K562 (cell line): ENCODE results near the gene YPEL4. TPM values are rescaled to one million over a fixed set of nuclear protein-coding genes. Genes with fewer than 3 reads are reported as not detected.
A peak's percentile ranks its signal among the peaks of the same experiment; 100 is the strongest.

Experiments used
- ATF2 ChIP-seq: sonication (generic); formaldehyde crosslinking; IDR thresholded peaks from 2 replicates; pipeline ENCODE4 v1.8.1; 2022; ENCODE audit warnings: missing genetic modification reagents
- BMI1 ChIP-seq: fragments of 150-350 bp; IDR thresholded peaks from 2 replicates; pipeline ENCODE4 v1.6.1; 2014; ENCODE audit warnings: low read length
- BRF2 ChIP-seq: IDR thresholded peaks from 3 replicates; pipeline ENCODE4 v1.6.1; 2011; ENCODE audit warnings: borderline replicate concordance, mild to moderate bottlenecking; ENCODE audit not compliant: insufficient read length, insufficient read depth
- CBX8 ChIP-seq: fragments of 200-600 bp; sonication (generic); IDR thresholded peaks from 2 replicates; pipeline ENCODE4 v1.6.1; 2012; ENCODE audit warnings: borderline replicate concordance, mixed run types, low read depth, mild to moderate bottlenecking, moderate library complexity, mixed read lengths, low read length, control low read depth, inconsistent platforms; ENCODE audit not compliant: poor library complexity, severe bottlenecking; ENCODE audit errors: extremely low read depth
- PPARD ChIP-seq: fragments of 250-450 bp; sonication (Bioruptor Pico); IDR thresholded peaks from 2 replicates; pipeline ENCODE4 v1.8.0; 2022; ENCODE audit warnings: inconsistent platforms, mild to moderate bottlenecking, moderate library complexity
- PYGO2 ChIP-seq: fragments of 450-650 bp; IDR thresholded peaks from 2 replicates; pipeline ENCODE4 v1.6.1; 2016; ENCODE audit warnings: mild to moderate bottlenecking, missing genetic modification characterization, moderate library complexity, missing compliant biosample characterization
- RERE ChIP-seq: sonication (generic); formaldehyde crosslinking; IDR thresholded peaks from 2 replicates; pipeline ENCODE4 v1.8.0; 2023; ENCODE audit warnings: missing genetic modification reagents, mild to moderate bottlenecking, borderline replicate concordance
- SMAD3 ChIP-seq: fragments of 450-650 bp; formaldehyde crosslinking; conservative IDR thresholded peaks from 2 replicates; pipeline ENCODE4 v1.4.0; 2020; ENCODE audit warnings: mild to moderate bottlenecking
- ZBTB8A ChIP-seq: fragments of 450-650 bp; IDR thresholded peaks from 2 replicates; pipeline ENCODE4 v1.6.1; 2018; ENCODE audit warnings: mild to moderate bottlenecking, moderate library complexity; ENCODE audit not compliant: partially characterized antibody
- ZNF280B ChIP-seq: fragments of 250-450 bp; sonication (Bioruptor Pico); IDR thresholded peaks from 2 replicates; pipeline ENCODE4 v1.5.1; 2021; ENCODE audit warnings: mild to moderate bottlenecking
- ZNF75A ChIP-seq: fragments of 450-650 bp; formaldehyde crosslinking; IDR thresholded peaks from 2 replicates; pipeline ENCODE4 v1.4.0; 2020; ENCODE audit warnings: mild to moderate bottlenecking
- polyA plus RNA-seq, 8 experiments: library from polyadenylated mRNA; depleted of rRNA in 4 of 8; stranded (reverse) in 5 of 8; unstranded in 3 of 8; fragments of >200 nt; fragmentation: Nextera tagmentation in 2 of 8; fragmentation: Illumina TruSeq in 1 of 8; extraction: Ambion mirVana in 2 of 8; extraction: Trizol in 1 of 8; gene quantifications; 2 replicates each; pipeline versions ENCODE4 v1.2.1 to v1.2.3, GENCODE V29; 2011 to 2014; ENCODE audit warnings: inconsistent platforms in 1 of 8, missing spikeins in 1 of 8
- total RNA-seq, 7 experiments: library from RNA; depleted of rRNA in 6 of 7; stranded (reverse); fragments of >200 nt in 6 of 7; fragmentation: Illumina TruSeq in 2 of 7; extraction: Trizol in 2 of 7; gene quantifications; 2 replicates each; pipeline versions ENCODE4 v1.2.1 to v1.2.3, GENCODE V29; 2011 to 2021; ENCODE audit warnings: low replicate concordance in 1 of 7
- TF ChIP-seq, protein P1 (sequence below): sonication (generic); formaldehyde crosslinking; IDR thresholded peaks from 2 replicates; pipeline ENCODE4 v1.5.0; 2020; ENCODE audit warnings: missing genetic modification reagents
- TF ChIP-seq, protein P2 (sequence below): IDR thresholded peaks from 2 replicates; pipeline ENCODE4 v1.6.1; 2011; ENCODE audit warnings: borderline replicate concordance, low read depth, mild to moderate bottlenecking, moderate library complexity, low read length; ENCODE audit not compliant: insufficient read depth, poor library complexity, severe bottlenecking

Gene YPEL4
- total and polyA plus RNA-seq, 9 of the 15 experiments (the other 6 are each of a cell fraction or from before 2014, with no cell fraction given) = 0.07 to 1.4 (median 0.40) TPM; not detected in 2

DNA sequence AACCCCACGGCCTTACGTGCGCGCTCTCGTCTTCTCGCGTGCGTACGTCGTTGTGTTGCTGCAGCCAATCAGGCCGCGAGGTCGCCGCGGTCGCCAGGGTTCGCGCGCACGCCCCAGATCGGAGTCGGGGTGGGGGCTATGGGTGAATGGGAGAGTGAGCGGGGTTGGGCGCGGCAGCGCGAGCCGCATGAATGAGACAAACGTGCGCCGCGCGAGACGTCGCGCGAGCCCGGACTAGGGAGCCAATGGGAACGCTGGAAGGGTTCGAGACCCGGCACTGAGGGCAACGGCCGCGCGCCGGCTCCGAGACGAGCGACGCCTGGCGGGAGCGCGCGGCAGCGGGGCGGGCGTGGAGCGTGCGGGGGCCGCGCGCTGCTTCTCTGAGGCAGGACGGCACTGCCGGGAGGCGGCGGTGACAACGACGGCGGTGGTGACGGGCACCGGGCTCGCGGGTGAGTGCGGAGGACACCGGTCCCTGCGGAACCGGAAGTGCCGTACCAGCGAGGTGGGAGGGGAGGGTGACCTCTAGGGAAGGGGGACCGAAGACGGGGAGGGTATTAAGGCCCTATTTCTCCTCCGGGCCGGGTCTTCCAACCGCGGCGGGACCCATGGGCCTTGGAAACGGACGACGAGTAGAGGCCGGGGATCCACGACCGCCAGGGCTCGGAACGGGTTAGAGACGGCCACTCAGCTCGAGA, 18.2 kb upstream of the YPEL4 start, which contains the start of gene ZDHHC5 (continued):
- TF ChIP-seq ZNF280B (CRISPR knock-in tag) = no peak
- no peak for TF ChIP-seq PYGO2
- TF ChIP-seq, protein P1, sequence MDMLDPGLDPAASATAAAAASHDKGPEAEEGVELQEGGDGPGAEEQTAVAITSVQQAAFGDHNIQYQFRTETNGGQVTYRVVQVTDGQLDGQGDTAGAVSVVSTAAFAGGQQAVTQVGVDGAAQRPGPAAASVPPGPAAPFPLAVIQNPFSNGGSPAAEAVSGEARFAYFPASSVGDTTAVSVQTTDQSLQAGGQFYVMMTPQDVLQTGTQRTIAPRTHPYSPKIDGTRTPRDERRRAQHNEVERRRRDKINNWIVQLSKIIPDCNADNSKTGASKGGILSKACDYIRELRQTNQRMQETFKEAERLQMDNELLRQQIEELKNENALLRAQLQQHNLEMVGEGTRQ = no peak
- TF ChIP-seq PPARD (CRISPR knock-in tag) = no peak
- no peak for TF ChIP-seq BRF2
- TF ChIP-seq CBX8 = no peak
- no peak for TF ChIP-seq RERE (CRISPR knock-in tag)
- no peak for TF ChIP-seq ZNF75A (CRISPR knock-in tag)
- TF ChIP-seq, protein P2, sequence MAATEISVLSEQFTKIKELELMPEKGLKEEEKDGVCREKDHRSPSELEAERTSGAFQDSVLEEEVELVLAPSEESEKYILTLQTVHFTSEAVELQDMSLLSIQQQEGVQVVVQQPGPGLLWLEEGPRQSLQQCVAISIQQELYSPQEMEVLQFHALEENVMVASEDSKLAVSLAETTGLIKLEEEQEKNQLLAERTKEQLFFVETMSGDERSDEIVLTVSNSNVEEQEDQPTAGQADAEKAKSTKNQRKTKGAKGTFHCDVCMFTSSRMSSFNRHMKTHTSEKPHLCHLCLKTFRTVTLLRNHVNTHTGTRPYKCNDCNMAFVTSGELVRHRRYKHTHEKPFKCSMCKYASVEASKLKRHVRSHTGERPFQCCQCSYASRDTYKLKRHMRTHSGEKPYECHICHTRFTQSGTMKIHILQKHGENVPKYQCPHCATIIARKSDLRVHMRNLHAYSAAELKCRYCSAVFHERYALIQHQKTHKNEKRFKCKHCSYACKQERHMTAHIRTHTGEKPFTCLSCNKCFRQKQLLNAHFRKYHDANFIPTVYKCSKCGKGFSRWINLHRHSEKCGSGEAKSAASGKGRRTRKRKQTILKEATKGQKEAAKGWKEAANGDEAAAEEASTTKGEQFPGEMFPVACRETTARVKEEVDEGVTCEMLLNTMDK = peak; percentile 99
- no peak for TF ChIP-seq ZBTB8A
- TF ChIP-seq SMAD3 (CRISPR knock-in tag) = no peak
- TF ChIP-seq BMI1 = no peak
- TF ChIP-seq ATF2 = no peak
